Measurements from ENCODE around the gene NACA2.

DNA sequence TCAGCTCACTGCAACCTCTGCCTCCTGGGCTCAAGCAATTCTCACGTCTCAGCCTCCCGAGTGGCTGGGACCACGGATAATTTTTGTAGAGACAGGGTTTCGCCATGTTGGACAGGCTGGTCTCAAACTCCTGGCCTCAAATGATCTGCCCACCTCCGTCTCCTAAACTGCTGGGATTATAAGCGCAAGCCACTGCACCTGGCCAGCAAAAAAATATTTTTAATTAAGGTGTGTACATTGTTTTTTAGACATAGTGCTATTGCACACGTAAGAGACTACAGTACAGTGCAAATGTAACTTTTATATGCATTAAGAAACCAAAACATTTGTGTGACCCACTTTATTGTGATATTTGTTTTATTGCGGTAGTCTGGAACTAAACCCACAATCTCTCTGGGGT, 49.0 kb downstream of the NACA2 start:
- no peak for TF ChIP-seq CTCF (conservative IDR thresholded peaks at IDR 0.05; ENCODE audit: low read depth, low read length)
- TF ChIP-seq EZH2 (IDR thresholded peaks at IDR 0.05; ENCODE audit: low read length, unreplicated experiment), result no peak
- TF ChIP-seq EZH2phosphoT487 (IDR thresholded peaks at IDR 0.05; ENCODE audit: borderline replicate concordance, low read length), result no peak
